Peyer's patch (tissue), 4 donors: Measurements from ENCODE around the gene ICE1. TPM values are rescaled to one million over a fixed set of nuclear protein-coding genes. Genes with fewer than 3 reads are reported as not detected.
"Not testable (repeated sequence)": the region's sequence is repeated elsewhere in the genome, so short reads cannot be mapped to it uniquely, and the experiment has no call there.

Source experiments
- DNase-seq, 3 donors: peaks; one replicate each; pipeline ENCODE4 v3.0.0-alpha.2; 2017 to 2019
- H3K27ac ChIP-seq, 4 donors: fragments of 200-600 bp; sonication (generic); one replicate each; pipeline ENCODE4 v1.5.1; 2016 to 2019
- H3K27me3 ChIP-seq, 2 donors: fragments of 200-600 bp; sonication (generic); one replicate each; pipeline ENCODE4 v1.5.1; 2019
- H3K36me3 ChIP-seq, 3 donors: fragments of 200-600 bp; sonication (generic); one replicate each; pipeline ENCODE4 v1.5.1; 2016 to 2019
- H3K4me1 ChIP-seq, 4 donors: fragments of 200-600 bp; sonication (generic); one replicate each; pipeline ENCODE4 v1.5.1; 2016 to 2019
- H3K4me3 ChIP-seq, 4 donors: fragments of 200-600 bp; sonication (generic); 1 replicate in 3 of 4; 2 replicates in 1 of 4; pipeline ENCODE4 v1.5.1; 2016 to 2019; ENCODE audit warnings: mild to moderate bottlenecking in 1 of 4
- H3K9me3 ChIP-seq, 4 donors: fragments of 200-600 bp; sonication (generic); one replicate each; pipeline ENCODE4 v1.5.1; 2016 to 2019; ENCODE audit warnings: mild to moderate bottlenecking in 1 of 4
- POLR2A ChIP-seq, 2 donors: fragments of 450-650 bp; IDR thresholded peaks; one replicate each; pipeline ENCODE4 v1.5.1; 2017; ENCODE audit warnings: antibody characterized with exemption in 2 of 2, mild to moderate bottlenecking in 2 of 2, moderate library complexity in 2 of 2
- total RNA-seq, 4 donors: library from RNA; depleted of rRNA; stranded (reverse); fragments of >200 nt; gene quantifications; one replicate each; pipeline ENCODE4 v1.1.0, GENCODE V29; 2016
- TF ChIP-seq, protein P1 (sequence below), 6 experiments: fragments of 450-650 bp in 4 of 6; fragments of 200-600 bp in 2 of 6; sonication (generic) in 1 of 6; IDR thresholded peaks; one replicate each; pipeline ENCODE4 v1.5.1; 2017 to 2019; ENCODE audit warnings: antibody characterized with exemption in 6 of 6, mild to moderate bottlenecking in 3 of 6, moderate library complexity in 1 of 6

Gene ICE1
- total RNA-seq, 4 donors from 2014 or later, result 21.8 to 55.3 (median 24.9) TPM

DNA sequence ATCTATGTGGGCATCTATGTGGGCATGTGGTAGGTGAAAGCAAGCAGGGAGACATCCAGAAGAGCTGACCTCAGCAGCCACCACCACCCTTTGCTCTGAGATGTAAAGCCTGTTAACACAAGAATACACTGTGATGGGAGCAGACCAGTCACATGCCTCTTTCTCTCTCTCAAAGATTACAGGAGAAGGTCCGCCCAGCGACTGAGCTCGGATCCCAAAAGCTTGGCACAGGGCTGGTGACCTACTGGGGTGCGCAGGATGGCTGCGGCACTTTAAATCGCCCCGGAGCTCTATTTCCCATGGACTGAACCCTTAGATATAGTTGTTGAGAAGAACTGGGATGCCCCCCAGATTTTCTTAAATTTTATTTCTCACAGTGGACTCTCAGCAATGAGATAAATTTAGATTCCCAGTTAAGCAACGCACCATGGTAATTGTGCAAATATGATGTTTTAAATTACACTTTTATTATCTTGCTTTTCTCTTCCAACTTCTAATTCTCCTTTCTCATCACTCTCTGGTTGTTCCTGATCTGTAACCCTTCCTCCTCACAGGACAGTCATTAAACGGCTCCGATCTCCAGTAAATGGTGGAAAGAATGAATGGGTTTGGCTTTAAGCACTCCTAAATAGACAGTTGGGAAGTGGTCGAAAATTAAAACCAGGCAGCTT is 37.7 kb upstream of the ICE1 start:
- no peak overlapping the region for H3K4me3 ChIP-seq
- no peaks in the 10 kb centered on the region for H3K36me3 ChIP-seq
- H3K27me3 ChIP-seq, result no peaks in the 10 kb centered on the region
- no peak for DNase-seq
- H3K4me1 ChIP-seq, result no peaks in the 10 kb centered on the region
- TF ChIP-seq, protein P1, sequence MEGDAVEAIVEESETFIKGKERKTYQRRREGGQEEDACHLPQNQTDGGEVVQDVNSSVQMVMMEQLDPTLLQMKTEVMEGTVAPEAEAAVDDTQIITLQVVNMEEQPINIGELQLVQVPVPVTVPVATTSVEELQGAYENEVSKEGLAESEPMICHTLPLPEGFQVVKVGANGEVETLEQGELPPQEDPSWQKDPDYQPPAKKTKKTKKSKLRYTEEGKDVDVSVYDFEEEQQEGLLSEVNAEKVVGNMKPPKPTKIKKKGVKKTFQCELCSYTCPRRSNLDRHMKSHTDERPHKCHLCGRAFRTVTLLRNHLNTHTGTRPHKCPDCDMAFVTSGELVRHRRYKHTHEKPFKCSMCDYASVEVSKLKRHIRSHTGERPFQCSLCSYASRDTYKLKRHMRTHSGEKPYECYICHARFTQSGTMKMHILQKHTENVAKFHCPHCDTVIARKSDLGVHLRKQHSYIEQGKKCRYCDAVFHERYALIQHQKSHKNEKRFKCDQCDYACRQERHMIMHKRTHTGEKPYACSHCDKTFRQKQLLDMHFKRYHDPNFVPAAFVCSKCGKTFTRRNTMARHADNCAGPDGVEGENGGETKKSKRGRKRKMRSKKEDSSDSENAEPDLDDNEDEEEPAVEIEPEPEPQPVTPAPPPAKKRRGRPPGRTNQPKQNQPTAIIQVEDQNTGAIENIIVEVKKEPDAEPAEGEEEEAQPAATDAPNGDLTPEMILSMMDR (IDR thresholded peaks at IDR 0.05), result no peak
- no peak for TF ChIP-seq POLR2A (IDR thresholded peaks at IDR 0.05)
- H3K9me3 ChIP-seq, result no peaks in the 10 kb centered on the region
- no peak overlapping the region for H3K27ac ChIP-seq

DNA sequence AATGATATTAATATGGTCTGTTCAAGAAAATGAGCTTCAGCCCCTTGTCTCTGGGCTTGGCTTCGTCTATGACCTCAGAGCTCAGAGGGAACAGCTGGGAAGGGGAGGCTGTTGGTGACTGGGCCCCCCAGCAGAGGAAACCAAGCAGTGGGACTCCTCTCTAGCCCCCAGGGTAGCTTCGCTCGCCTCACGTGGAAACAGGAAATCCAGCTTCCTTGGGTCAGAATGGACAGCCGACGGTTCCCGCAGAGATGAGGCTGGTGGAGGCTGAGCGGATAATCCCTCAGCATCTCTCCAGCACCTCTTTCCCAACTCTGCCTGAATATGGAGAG is 37.2 kb upstream of the ICE1 start:
- TF ChIP-seq POLR2A (IDR thresholded peaks at IDR 0.05), result no peak
- DNase-seq, result no peak
- H3K4me3 ChIP-seq, result no peak overlapping the region
- no peaks in the 10 kb centered on the region for H3K9me3 ChIP-seq
- no peaks in the 10 kb centered on the region for H3K27me3 ChIP-seq
- no peaks in the 10 kb centered on the region for H3K36me3 ChIP-seq
- no peak overlapping the region for H3K27ac ChIP-seq
- no peaks in the 10 kb centered on the region for H3K4me1 ChIP-seq

DNA sequence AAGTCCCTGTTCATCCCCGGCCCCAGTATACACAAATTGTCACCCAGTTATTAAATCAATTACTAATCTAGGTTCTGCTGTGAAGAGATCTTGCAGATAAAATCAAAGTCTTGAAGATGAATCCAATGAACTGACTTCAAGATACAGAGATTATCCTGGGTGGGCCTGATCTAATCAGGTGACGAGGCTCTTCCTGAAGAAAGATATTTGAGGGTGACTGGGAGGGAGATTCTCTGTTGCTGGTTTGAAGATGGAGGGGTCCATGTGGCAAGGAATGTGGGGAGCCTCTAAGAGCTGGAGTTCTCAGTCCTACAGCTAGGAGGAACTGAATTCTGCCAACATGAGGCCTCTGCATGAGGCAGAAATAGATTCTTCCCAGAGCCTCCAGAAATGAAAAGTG is 36.1 kb upstream of the ICE1 start:
- Histone ChIP-seq H3K27ac (no peak overlapping the region), H3K27me3 (no peaks in the 10 kb centered on the region), H3K4me3 (no peak overlapping the region), H3K4me1 (no peaks in the 10 kb centered on the region), H3K9me3 (no peaks in the 10 kb centered on the region), H3K36me3 (no peaks in the 10 kb centered on the region)
- no peak for DNase-seq
- TF ChIP-seq, protein P1 (IDR thresholded peaks at IDR 0.05), result no peak
- no peak for TF ChIP-seq POLR2A (IDR thresholded peaks at IDR 0.05)

DNA sequence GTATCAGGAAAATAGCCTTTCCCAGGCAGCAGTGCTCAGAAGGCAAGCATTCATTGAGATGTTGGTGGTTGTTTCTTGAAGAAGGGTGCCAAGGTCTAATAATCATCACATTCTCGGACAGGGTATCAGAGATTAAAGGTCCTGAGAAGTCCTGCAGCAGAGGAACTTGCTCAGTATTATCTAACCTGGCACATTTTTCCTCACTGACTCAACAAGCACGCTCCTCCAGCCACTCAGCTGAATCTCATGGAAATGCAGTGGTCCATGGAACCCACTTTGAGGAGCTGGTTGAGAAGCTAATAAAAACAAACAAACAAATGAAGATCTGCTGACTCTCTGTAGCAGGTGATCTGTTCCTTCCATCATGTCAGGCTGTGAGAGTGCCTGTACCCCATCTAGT is 35.3 kb upstream of the ICE1 start:
- no peaks in the 10 kb centered on the region for H3K36me3 ChIP-seq
- no peaks in the 10 kb centered on the region for H3K27me3 ChIP-seq
- no peak for TF ChIP-seq POLR2A (IDR thresholded peaks at IDR 0.05)
- TF ChIP-seq, protein P1 (IDR thresholded peaks at IDR 0.05), result no peak
- peak overlapping the region in 1 of 4 donors; percentile 44 for H3K27ac ChIP-seq
- DNase-seq, result no peak
- H3K9me3 ChIP-seq, result no peaks in the 10 kb centered on the region
- H3K4me1 ChIP-seq, result no peaks in the 10 kb centered on the region
- no peak overlapping the region for H3K4me3 ChIP-seq

DNA sequence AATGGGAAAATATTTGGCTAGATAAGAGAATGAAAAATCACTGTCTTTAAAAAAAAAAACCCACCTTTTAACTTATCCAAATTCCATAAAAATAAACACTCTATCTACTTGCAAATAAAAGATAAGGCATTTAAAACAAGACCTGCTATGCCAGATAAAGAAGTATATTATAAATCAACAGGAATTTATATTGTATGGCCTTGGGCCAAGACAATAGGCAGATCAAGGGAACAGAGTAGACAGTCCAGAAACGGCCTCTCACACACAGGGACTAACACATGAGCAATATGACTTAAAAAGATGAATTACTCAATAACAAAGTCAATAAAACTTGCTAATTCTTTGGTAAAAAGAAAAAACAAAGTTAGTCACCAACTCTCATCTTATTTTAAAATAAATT is 34.7 kb upstream of the ICE1 start:
- H3K27ac ChIP-seq, result no peak overlapping the region
- no peak for DNase-seq
- no peaks in the 10 kb centered on the region for H3K36me3 ChIP-seq
- no peaks in the 10 kb centered on the region for H3K9me3 ChIP-seq
- TF ChIP-seq, protein P1 (IDR thresholded peaks at IDR 0.05), result no peak
- TF ChIP-seq POLR2A (IDR thresholded peaks at IDR 0.05), result no peak
- H3K27me3 ChIP-seq, result no peaks in the 10 kb centered on the region
- no peak overlapping the region for H3K4me3 ChIP-seq
- no peaks in the 10 kb centered on the region for H3K4me1 ChIP-seq

DNA sequence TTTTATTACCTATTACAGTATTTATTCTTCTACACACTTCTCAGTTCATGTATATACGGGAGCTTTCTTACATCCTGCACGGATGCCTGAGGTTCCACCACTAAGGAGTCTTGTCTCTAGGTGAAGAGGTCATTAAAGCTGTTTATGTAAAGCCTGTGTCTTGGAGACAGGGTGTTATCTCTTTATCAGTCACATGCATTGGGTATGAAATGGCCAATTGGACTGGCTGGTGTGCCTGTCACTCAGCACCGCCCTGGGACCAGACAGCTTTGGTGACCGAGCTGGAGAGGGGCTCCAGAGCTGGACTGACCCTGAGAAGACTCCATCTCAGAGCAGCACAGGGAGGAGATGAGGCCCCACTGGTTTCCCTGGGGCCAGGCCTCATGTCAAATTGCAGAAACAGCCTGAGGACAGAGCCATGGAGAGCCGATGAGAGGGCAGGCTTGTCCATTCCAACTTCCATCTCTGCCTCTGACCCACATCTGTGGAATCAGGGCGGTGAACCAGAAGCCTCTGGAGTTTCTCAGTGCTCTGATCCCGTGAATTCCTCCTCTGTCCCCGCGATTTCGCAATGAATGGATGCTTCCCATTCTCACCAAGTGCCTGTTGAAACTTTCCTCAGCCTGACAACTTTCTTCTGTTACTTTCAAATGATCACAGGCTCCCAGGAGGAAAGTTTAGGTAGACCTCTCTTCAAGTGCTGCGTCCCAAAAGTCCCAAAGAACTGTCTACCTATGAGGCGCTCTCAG is 32.2 kb upstream of the ICE1 start:
- H3K9me3 ChIP-seq, DNase-seq, H3K4me3 ChIP-seq, H3K4me1 ChIP-seq, H3K27ac ChIP-seq, H3K36me3 ChIP-seq, H3K27me3 ChIP-seq: not testable (repeated sequence)

DNA sequence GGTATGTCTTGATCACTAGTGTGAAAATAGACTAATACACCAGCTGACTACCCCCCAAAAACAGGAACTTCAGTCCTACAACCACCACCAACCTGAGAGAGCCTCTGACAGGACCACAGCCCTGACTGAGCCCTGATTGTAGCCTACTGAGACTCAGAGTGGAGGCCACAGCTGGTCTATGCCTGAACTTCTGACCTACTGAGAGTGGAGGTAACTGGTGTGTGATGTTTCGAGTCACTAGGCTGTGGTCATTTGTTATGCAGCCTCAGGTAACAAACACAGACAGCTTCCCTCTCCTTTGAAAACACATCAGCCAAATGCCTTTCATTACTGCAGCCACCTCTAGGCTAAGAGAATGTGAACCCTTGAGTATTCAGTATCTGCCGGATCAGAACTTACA is 30.0 kb upstream of the ICE1 start:
- not testable (repeated sequence) for H3K4me1 ChIP-seq, H3K36me3 ChIP-seq, H3K27me3 ChIP-seq, DNase-seq, H3K4me3 ChIP-seq, H3K27ac ChIP-seq, H3K9me3 ChIP-seq
